VCaP (cell line): ENCODE measurements around the gene USP12.
"Not testable (repeated sequence)": the region's sequence is repeated elsewhere in the genome, so short reads cannot be mapped to it uniquely, and the experiment has no call there.

Experiments used
- H3K27ac ChIP-seq: fragments of 450-650 bp; 2 replicates; pipeline ENCODE4 v1.5.1; 2017
- TF ChIP-seq, protein P1 (sequence below): fragments of 450-650 bp; conservative IDR thresholded peaks from 2 replicates; pipeline ENCODE4 v1.5.1; 2017; ENCODE audit warnings: mild to moderate bottlenecking, moderate library complexity

Gene USP12, protein sequence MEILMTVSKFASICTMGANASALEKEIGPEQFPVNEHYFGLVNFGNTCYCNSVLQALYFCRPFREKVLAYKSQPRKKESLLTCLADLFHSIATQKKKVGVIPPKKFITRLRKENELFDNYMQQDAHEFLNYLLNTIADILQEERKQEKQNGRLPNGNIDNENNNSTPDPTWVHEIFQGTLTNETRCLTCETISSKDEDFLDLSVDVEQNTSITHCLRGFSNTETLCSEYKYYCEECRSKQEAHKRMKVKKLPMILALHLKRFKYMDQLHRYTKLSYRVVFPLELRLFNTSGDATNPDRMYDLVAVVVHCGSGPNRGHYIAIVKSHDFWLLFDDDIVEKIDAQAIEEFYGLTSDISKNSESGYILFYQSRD

GRCh38 chr13:27171244-27171826 lies at the start of gene USP12:
Gene USP12 (minus strand): TSS chr13:27171811. CDS start chr13:27171639, 172 bp downstream.
- peak within 1 kb of the TSS; percentile 84 for H3K27ac ChIP-seq
- TF ChIP-seq, protein P1, sequence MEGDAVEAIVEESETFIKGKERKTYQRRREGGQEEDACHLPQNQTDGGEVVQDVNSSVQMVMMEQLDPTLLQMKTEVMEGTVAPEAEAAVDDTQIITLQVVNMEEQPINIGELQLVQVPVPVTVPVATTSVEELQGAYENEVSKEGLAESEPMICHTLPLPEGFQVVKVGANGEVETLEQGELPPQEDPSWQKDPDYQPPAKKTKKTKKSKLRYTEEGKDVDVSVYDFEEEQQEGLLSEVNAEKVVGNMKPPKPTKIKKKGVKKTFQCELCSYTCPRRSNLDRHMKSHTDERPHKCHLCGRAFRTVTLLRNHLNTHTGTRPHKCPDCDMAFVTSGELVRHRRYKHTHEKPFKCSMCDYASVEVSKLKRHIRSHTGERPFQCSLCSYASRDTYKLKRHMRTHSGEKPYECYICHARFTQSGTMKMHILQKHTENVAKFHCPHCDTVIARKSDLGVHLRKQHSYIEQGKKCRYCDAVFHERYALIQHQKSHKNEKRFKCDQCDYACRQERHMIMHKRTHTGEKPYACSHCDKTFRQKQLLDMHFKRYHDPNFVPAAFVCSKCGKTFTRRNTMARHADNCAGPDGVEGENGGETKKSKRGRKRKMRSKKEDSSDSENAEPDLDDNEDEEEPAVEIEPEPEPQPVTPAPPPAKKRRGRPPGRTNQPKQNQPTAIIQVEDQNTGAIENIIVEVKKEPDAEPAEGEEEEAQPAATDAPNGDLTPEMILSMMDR, result peak; percentile 39

- H3K27ac ChIP-seq, result no peak overlapping the region
- TF ChIP-seq, protein P1, result no peak
These were observed 48.0 kb upstream of the USP12 start for GRCh38 chr13:27219611-27220010.

DNA sequence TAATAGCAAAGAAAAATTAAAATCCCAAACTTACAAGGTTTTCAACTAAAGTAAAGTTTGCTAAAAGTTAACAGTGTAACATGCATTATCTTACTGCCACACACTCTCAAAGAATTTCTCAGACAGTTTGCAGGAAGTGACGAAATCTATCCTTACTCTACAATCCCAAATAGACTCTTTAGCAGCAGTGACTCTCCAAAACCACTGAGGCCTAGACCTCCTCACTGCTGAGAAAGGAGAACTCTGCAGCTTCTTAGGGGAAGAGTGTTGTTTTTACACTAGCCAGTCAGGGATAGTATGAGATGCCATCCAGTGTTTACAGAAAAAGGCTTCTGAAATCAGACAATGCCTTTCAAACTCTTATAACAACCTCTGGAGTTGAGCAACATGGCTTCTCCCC lies 47.2 kb upstream of the USP12 start:
- not testable (repeated sequence) for H3K27ac ChIP-seq

GRCh38 chr13:27217791-27218190 lies 46.2 kb upstream of the USP12 start:
- not testable (repeated sequence) for H3K27ac ChIP-seq

DNA sequence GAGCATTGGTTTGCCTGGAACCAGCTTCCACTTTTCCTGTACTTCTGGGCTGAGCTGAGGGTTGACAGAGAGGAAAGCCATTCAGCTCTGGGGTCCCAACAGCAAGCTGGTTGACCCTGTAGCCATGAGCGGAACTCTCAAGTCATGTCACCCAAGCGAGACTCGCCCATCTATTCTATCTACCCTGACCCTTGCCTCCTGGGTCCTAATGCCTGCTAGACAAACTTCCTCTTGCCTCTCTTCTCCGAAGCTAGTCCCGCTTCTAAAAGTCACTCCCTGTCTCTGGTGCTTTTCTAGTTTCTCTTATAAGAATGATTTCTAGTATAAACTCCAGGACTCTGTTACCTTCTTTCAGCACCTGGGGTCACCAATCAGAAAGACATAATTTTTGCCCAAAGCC lies 41.8 kb upstream of the USP12 start:
- H3K27ac ChIP-seq, result not testable (repeated sequence)

DNA sequence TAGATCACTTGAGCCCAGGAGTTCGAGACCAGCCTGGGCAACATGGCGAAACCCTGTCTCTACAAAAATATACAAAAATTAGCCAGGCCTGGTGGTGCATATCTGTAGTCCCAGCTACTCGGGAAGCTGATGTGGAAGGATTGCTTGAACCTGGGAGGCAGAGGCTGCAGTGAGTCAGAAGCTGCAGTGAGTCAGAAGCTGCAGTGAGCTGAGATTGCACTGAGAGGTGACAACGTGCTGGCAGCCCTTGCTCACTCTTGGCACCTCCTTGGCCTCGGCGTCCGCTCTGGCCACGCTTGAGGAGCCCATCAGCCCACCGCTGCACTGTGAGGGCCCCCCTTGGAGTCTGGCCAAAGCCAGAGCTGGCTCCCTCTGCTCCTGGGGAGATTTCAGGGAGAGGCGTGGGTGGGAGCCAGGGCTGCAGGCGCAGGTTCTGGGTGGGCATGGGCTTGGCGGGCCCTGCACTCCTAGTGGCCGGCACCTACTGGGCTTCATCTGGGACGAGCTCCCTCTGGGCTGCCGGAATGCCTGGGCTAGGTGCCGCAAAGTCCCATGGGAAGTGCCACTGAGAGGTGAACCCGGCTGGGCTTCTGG lies 40.3 kb upstream of the USP12 start:
- TF ChIP-seq, protein P1, result no peak
- no peak overlapping the region for H3K27ac ChIP-seq

DNA sequence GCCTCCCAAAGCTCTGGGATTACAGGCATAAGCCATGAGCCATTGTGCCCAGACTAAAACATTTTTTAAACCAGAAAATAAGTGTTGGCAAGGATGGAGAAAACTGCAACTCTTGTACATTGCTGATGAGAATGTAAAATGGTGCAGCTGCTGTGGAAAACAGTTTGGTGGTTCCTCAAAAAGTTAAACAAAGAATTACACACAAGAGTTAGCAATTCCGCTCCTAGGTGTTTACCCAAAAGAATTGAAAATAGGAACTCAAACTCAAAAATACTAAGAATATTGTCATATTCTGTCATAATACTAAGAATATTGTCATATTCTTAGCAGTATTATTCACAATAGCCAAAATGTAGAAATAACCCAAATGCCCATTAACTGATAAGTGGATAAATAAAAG lies 39.7 kb upstream of the USP12 start:
- TF ChIP-seq, protein P1, result no peak

GRCh38 chr13:27208514-27208913 lies 36.9 kb upstream of the USP12 start:
- TF ChIP-seq, protein P1, result no peak
- no peak overlapping the region for H3K27ac ChIP-seq

More for the DNA sequence above, 39.7 kb upstream of the USP12 start:
- H3K27ac ChIP-seq, result no peak overlapping the region

DNA sequence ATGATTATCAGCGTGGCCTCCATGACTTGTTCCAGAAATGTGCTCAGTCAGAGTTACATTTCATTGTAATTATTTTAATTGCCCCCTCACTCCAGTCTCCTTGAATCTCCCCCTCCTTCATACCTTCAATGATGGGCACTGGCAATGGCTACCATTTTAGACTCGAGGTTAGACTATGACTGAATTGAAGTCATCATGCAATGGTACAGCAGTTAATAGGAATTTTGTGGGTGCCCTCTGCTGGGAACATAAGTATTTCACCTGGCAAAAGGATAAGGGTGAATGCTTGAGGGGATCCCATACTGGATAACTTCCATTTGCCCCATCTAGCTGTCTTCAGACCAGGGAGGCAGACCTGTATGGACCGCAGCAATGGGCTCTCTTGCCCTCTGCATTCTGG lies 32.2 kb upstream of the USP12 start:
- TF ChIP-seq, protein P1, result 0 out of 2 replicates have a peak, but pooled peaks have one; percentile 5
- H3K27ac ChIP-seq, result no peak overlapping the region
